IMR-90 (cell line): Measurements from ENCODE around the gene TTLL11.

Source experiments
- CTCF ChIP-seq: conservative IDR thresholded peaks from 2 replicates; pipeline ENCODE4 v1.5.1; 2012; ENCODE audit warnings: mild to moderate bottlenecking, low read depth, low read length, improper control_type of control experiment
- FOS ChIP-seq: fragments of 150-350 bp; IDR thresholded peaks from 2 replicates; pipeline ENCODE4 v1.6.1; 2016; ENCODE audit warnings: low read depth, low read length

- no peak for TF ChIP-seq CTCF
- TF ChIP-seq FOS, result no peak
Observed at GRCh38 chr9:122033775-122034373, 59.2 kb downstream of the TTLL11 start.
